A673 (cell line): ENCODE measurements around the gene EDN1. TPM values are rescaled to one million over a fixed set of nuclear protein-coding genes. Genes with fewer than 3 reads are reported as not detected.

Experiments
- BruUV-seq: library from RNA; stranded (reverse); fragments of 400-500 nt; replicated peaks from 2 replicates; lab custom pipeline; 2021; lab: Mats Ljungman, UMichigan
- CTCF ChIA-PET: fragments of 300-600 bp; sonication (Branson Sonifier 250); formaldehyde crosslinking; loops from one replicate; lab custom pipeline; 2022; ENCODE audit warnings: antibody characterized with exemption; lab: Charles Lee
- POLR2A ChIA-PET: fragments of 300-600 bp; sonication (Branson Sonifier 250); formaldehyde crosslinking; loops from one replicate; lab custom pipeline; 2022; ENCODE audit warnings: antibody characterized with exemption; ENCODE audit not compliant: low non-redundant PET; lab: Charles Lee
- DNase-seq: peaks from one replicate; pipeline ENCODE4 v3.0.0-alpha.2; 2015; ENCODE audit warnings: low spot score
- H3K27ac ChIP-seq: fragments of 200-600 bp; sonication (generic); 2 replicates; pipeline ENCODE4 v1.5.1; 2016; ENCODE audit warnings: mixed run types, low read depth, mild to moderate bottlenecking, mixed read lengths, antibody characterized with exemption, low read length; ENCODE audit not compliant: poor library complexity, severe bottlenecking
- H3K27me3 ChIP-seq: fragments of 200-600 bp; sonication (generic); replicated peaks from 2 replicates; pipeline ENCODE4 v1.6.1; 2017; ENCODE audit warnings: mixed run types, low read depth, mild to moderate bottlenecking, mixed read lengths, antibody characterized with exemption, low read length; ENCODE audit not compliant: insufficient read depth, poor library complexity
- H3K36me3 ChIP-seq: fragments of 200-600 bp; sonication (generic); 2 replicates; pipeline ENCODE4 v1.6.1; 2016; ENCODE audit warnings: mixed run types, mild to moderate bottlenecking, mixed read lengths, antibody characterized with exemption, low read length; ENCODE audit not compliant: insufficient read depth, poor library complexity, severe bottlenecking
- H3K4me1 ChIP-seq: fragments of 200-600 bp; sonication (generic); 2 replicates; pipeline ENCODE4 v1.6.1; 2017; ENCODE audit warnings: mixed run types, mild to moderate bottlenecking, mixed read lengths, antibody characterized with exemption, low read length; ENCODE audit not compliant: insufficient read depth, poor library complexity, severe bottlenecking
- H3K4me3 ChIP-seq: fragments of 200-600 bp; sonication (generic); 2 replicates; pipeline ENCODE4 v1.5.1; 2016; ENCODE audit warnings: low read depth, mixed run types, mild to moderate bottlenecking, mixed read lengths, low read length; ENCODE audit not compliant: poor library complexity, severe bottlenecking
- H3K9me3 ChIP-seq: fragments of 200-600 bp; sonication (generic); 2 replicates; pipeline ENCODE4 v1.6.1; 2016; ENCODE audit warnings: mixed run types, low read depth, mild to moderate bottlenecking, mixed read lengths, antibody characterized with exemption, low read length; ENCODE audit not compliant: poor library complexity, severe bottlenecking
- EZH2 ChIP-seq: fragments of 200-600 bp; sonication (generic); IDR thresholded peaks from 2 replicates; pipeline ENCODE4 v1.6.1; 2017; ENCODE audit warnings: borderline replicate concordance, low read depth, mild to moderate bottlenecking, mixed read lengths, antibody characterized with exemption, low read length; ENCODE audit not compliant: poor library complexity, severe bottlenecking
- intact Hi-C: fragments of 100-400 bp; cut with micrococcal nuclease; formaldehyde crosslinking; loops from one replicate; pipeline ENCODE4 v1.10.0; 2022; ENCODE audit not compliant: unreplicated experiment
- total RNA-seq: library from RNA; stranded (reverse); gene quantifications from 2 replicates; pipeline ENCODE4 v1.2.3, GENCODE V29; 2021
- TF ChIP-seq, protein P1 (sequence below): fragments of 300-800, 200-600 bp; sonication (generic); conservative IDR thresholded peaks from 2 replicates; pipeline ENCODE4 v1.5.1; 2017; ENCODE audit warnings: low read depth, mild to moderate bottlenecking, antibody characterized with exemption, low read length, moderate library complexity, mixed read lengths

The EDN1 gene
- total RNA-seq, 1 experiment from 2014 or later, result not detected

DNA sequence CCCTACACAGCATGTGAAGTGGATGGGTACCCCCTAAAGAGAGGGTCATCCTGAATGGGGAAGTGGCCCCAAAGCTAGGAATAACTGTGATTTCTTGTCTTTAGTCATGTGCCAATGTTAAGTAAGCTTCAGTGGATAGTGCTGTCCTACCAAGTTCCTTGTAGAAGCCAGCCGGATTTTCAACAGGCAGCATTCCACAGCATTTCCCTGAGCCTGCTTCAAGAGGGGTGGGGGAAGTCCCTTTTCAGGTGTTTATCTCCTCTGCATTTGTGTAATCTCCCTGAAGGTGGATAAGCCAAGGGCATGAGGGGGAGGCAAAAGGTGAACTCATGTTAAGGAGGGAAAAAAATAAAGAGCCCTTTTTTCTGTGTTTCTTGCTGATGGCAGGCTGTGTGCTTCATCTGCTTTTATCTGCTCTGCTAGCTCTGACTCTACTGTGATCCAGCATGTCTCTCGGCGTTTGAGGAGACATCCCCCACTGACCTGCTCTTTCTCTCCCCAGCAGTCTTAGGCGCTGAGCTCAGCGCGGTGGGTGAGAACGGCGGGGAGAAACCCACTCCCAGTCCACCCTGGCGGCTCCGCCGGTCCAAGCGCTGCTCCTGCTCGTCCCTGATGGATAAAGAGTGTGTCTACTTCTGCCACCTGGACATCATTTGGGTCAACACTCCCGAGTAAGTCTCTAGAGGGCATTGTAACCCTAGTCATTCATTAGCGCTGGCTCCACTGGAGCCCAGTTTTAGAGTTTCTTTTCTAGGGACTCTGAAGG is 1.9 kb downstream of the EDN1 start:
- intact Hi-C loops, result loop anchor here (5.0 kb wide), 2 partner anchors 140 to 310 kb away; no protein-coding TSS in a partner anchor
- ChIA-PET CTCF (interaction anchor here (0.9 kb wide), 1 partner anchor 58 kb away, joined by 5 read pairs; no protein-coding TSS in a partner anchor), POLR2A (no interaction called here)
- Histone ChIP-seq H3K9me3 (no peaks in the 10 kb centered on the region), H3K36me3 (no peaks in the 10 kb centered on the region), H3K27ac (no peak overlapping the region), H3K4me3 (no peak overlapping the region), H3K4me1 (no peaks in the 10 kb centered on the region), H3K27me3 (peaks cover 25% of the 10 kb centered on the region)
- TF ChIP-seq EZH2, result no peak
- TF ChIP-seq, protein P1, sequence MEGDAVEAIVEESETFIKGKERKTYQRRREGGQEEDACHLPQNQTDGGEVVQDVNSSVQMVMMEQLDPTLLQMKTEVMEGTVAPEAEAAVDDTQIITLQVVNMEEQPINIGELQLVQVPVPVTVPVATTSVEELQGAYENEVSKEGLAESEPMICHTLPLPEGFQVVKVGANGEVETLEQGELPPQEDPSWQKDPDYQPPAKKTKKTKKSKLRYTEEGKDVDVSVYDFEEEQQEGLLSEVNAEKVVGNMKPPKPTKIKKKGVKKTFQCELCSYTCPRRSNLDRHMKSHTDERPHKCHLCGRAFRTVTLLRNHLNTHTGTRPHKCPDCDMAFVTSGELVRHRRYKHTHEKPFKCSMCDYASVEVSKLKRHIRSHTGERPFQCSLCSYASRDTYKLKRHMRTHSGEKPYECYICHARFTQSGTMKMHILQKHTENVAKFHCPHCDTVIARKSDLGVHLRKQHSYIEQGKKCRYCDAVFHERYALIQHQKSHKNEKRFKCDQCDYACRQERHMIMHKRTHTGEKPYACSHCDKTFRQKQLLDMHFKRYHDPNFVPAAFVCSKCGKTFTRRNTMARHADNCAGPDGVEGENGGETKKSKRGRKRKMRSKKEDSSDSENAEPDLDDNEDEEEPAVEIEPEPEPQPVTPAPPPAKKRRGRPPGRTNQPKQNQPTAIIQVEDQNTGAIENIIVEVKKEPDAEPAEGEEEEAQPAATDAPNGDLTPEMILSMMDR, result no peak
- BruUV-seq, result no TSS peak
- no peak for DNase-seq

DNA sequence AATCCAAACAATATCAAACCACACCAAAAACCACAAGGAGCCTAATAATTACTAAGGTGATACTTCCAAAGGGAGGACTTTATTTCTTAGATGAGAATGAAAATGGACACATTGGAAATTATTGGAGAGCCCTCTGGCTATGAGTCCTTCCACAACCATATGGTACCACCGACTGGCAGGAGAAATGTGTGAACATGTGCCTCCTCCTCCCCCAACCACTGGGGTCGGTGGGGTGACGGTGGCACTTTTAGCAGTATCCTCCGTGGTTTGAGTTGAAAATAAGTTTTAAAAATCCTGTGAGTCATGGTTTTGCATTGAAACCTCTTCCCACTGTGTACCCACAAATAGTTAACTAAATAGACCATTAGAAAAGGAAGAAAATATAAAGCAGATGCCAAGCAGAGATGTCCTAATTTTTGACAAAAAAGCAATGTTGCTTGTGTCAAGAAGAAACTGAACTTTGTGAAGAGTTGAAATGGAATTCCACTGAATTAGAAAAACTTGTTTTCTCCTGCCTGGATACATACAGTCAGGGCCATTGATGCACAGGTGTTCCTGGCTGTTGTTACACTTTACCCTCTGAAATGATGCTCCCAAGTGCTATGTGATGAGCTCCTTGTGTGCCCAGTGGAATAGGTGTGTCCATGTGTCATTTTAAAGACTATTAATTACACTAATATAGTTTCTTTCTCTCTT is 3.2 kb downstream of the EDN1 start:
- no TSS peak for BruUV-seq
- peaks cover 27% of the 10 kb centered on the region for H3K27me3 ChIP-seq
- no peaks in the 10 kb centered on the region for H3K36me3 ChIP-seq
- intact Hi-C loops, result loop anchor here (5.0 kb wide), 2 partner anchors 141 to 309 kb away; no protein-coding TSS in a partner anchor
- H3K4me1 ChIP-seq, result no peaks in the 10 kb centered on the region
- H3K27ac ChIP-seq, result no peak overlapping the region
- ChIA-PET POLR2A (no interaction called here), CTCF (no interaction called here)
- TF ChIP-seq EZH2, result no peak
- TF ChIP-seq, protein P1, result no peak
- DNase-seq, result no peak
- no peaks in the 10 kb centered on the region for H3K9me3 ChIP-seq
- H3K4me3 ChIP-seq, result no peak overlapping the region

DNA sequence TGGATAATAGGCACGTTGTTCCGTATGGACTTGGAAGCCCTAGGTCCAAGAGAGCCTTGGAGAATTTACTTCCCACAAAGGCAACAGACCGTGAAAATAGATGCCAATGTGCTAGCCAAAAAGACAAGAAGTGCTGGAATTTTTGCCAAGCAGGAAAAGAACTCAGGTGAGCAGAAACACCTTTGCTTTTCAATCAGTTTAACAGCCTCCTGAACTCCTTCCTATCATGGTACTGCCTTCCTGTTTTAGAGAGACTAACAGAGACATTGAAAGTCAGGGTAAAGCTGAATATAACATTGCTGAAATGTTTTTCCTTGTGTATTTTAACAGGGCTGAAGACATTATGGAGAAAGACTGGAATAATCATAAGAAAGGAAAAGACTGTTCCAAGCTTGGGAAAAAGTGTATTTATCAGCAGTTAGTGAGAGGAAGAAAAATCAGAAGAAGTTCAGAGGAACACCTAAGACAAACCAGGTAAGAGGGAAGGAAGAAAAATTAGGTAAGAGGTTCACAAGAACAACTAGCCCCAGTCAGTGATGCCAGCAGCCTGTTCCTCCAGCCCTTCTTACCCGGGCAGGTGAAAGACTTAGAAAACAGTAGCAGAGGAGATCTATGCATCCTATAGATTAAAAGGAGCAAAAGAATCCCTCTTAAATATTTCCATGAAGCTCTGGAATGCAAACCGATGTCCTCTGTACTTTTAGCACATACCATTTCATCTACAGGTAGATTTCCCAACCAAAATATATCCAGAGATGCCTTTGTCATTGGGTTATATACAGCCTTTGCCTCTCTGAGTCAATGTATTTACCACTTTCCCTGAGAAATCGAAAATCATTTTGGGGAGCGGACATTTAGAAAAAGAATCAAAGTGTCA is 4.0 kb downstream of the EDN1 start:
- no TSS peak for BruUV-seq
- H3K36me3 ChIP-seq, result no peaks in the 10 kb centered on the region
- CTCF ChIA-PET, result no interaction called here
- TF ChIP-seq, protein P1, result no peak
- TF ChIP-seq EZH2, result no peak
- intact Hi-C loops, result loop anchor here (5.0 kb wide), 2 partner anchors 142 to 308 kb away; no protein-coding TSS in a partner anchor
- H3K4me3 ChIP-seq, result no peak overlapping the region
- no peaks in the 10 kb centered on the region for H3K9me3 ChIP-seq
- no peak for DNase-seq
- POLR2A ChIA-PET, result no interaction called here
- no peaks in the 10 kb centered on the region for H3K4me1 ChIP-seq
- no peak overlapping the region for H3K27ac ChIP-seq
- H3K27me3 ChIP-seq, result peaks cover 31% of the 10 kb centered on the region
